Raji (cell line): ENCODE results near the gene MED8.

Experiments
- POLR2A ChIP-seq: IDR thresholded peaks from 2 replicates; pipeline ENCODE4 v1.6.1; 2011; ENCODE audit warnings: low read depth, low read length, control low read depth; ENCODE audit not compliant: insufficient read depth

MED8 gene

GRCh38 chr1:43404353-43404752 lies 14.8 kb upstream of the MED8 start:
- no peak for TF ChIP-seq POLR2A

- no peak for TF ChIP-seq POLR2A
These were observed 12.7 kb upstream of the MED8 start for GRCh38 chr1:43402089-43402865.

- TF ChIP-seq POLR2A, result no peak
These were observed 8.6 kb upstream of the MED8 start for GRCh38 chr1:43398227-43398626.

- no peak for TF ChIP-seq POLR2A
These were observed 6.5 kb upstream of the MED8 start for GRCh38 chr1:43396059-43396458.

GRCh38 chr1:43395523-43395922 lies 5.9 kb upstream of the MED8 start:
- TF ChIP-seq POLR2A, result no peak

- no peak for TF ChIP-seq POLR2A
These were observed 3.1 kb upstream of the MED8 start for GRCh38 chr1:43392702-43393101.

GRCh38 chr1:43388613-43389012 lies 987 bp downstream of the MED8 start:
- no peak for TF ChIP-seq POLR2A

GRCh38 chr1:43387976-43388599 lies 1.5 kb downstream of the MED8 start:
- no peak for TF ChIP-seq POLR2A

- no peak for TF ChIP-seq POLR2A
These were observed 2.9 kb downstream of the MED8 start for GRCh38 chr1:43386676-43387075.

GRCh38 chr1:43383449-43383848 lies 6.2 kb downstream of the MED8 start:
- TF ChIP-seq POLR2A, result no peak

GRCh38 chr1:43382027-43382779 lies 7.4 kb downstream of the MED8 start:
- TF ChIP-seq POLR2A, result no peak

GRCh38 chr1:43381612-43382011 lies 8.0 kb downstream of the MED8 start:
- TF ChIP-seq POLR2A, result no peak

- TF ChIP-seq POLR2A, result no peak
These were observed 10.1 kb downstream of the MED8 start for GRCh38 chr1:43379476-43379875.

- no peak for TF ChIP-seq POLR2A
These were observed 11.8 kb downstream of the MED8 start for GRCh38 chr1:43377831-43378230.

- no peak for TF ChIP-seq POLR2A
These were observed 12.8 kb downstream of the MED8 start for GRCh38 chr1:43376723-43377235.
